Liver (tissue), 9 donors: Measurements from ENCODE around the gene GNLY. TPM values are rescaled to one million over a fixed set of nuclear protein-coding genes. Genes with fewer than 3 reads are reported as not detected.
A peak's percentile ranks its signal among the peaks of the same experiment; 100 is the strongest.

Source experiments
- DNase-seq: peaks from one replicate; pipeline ENCODE4 v3.0.0-alpha.2; 2017; ENCODE audit warnings: low spot score
- H3K27ac ChIP-seq, 2 donors: one replicate each; pipeline ENCODE4 v1.7.0; 2013; ENCODE audit warnings: inconsistent platforms in 2 of 2, low read length in 2 of 2, control low read depth in 1 of 2, low read depth in 1 of 2, mild to moderate bottlenecking in 1 of 2
- H3K27me3 ChIP-seq, 4 donors: one replicate each; pipeline versions ENCODE4 v1.6.1 to v1.7.0; 2013; ENCODE audit warnings: low read length in 3 of 4, inconsistent platforms in 1 of 4, mild to moderate bottlenecking in 1 of 4, moderate library complexity in 1 of 4; ENCODE audit not compliant: control insufficient read depth in 4 of 4, insufficient read depth in 4 of 4
- H3K36me3 ChIP-seq, 4 donors: one replicate each; pipeline versions ENCODE4 v1.6.1 to v1.7.0; 2013; ENCODE audit warnings: low read length in 3 of 4, mild to moderate bottlenecking in 3 of 4, low read depth in 1 of 4, moderate library complexity in 1 of 4; ENCODE audit not compliant: control insufficient read depth in 4 of 4, insufficient read depth in 3 of 4
- H3K4me1 ChIP-seq, 4 donors: one replicate each; pipeline versions ENCODE4 v1.6.1 to v1.7.0; 2013; ENCODE audit warnings: low read length in 3 of 4, mild to moderate bottlenecking in 3 of 4, moderate library complexity in 1 of 4; ENCODE audit not compliant: control insufficient read depth in 4 of 4, insufficient read depth in 4 of 4
- H3K4me3 ChIP-seq, 3 donors: one replicate each; pipeline versions ENCODE4 v1.6.1 to v1.7.0; 2013; ENCODE audit warnings: low read length in 3 of 3, control low read depth in 1 of 3, low read depth in 1 of 3, mild to moderate bottlenecking in 1 of 3
- H3K9ac ChIP-seq, 2 donors: one replicate each; pipeline ENCODE4 v1.7.0; 2013; ENCODE audit warnings: low read length in 2 of 2, mild to moderate bottlenecking in 2 of 2, moderate library complexity in 2 of 2, control low read depth in 1 of 2, low read depth in 1 of 2
- H3K9me3 ChIP-seq, 4 donors: one replicate each; pipeline versions ENCODE4 v1.6.1 to v1.7.0; 2013; ENCODE audit warnings: low read length in 3 of 4; ENCODE audit not compliant: control insufficient read depth in 4 of 4
- ATF3 ChIP-seq: IDR thresholded peaks from 2 replicates; pipeline ENCODE4 v1.6.1; 2016; ENCODE audit warnings: antibody characterized with exemption
- CTCF ChIP-seq: fragments of 150-350 bp; IDR thresholded peaks from 2 replicates; pipeline ENCODE4 v1.5.1; 2017; ENCODE audit warnings: improper control_type of control experiment, low read depth, low read length; ENCODE audit not compliant: missing input control
- EGR1 ChIP-seq, 2 donors: IDR thresholded peaks; 2 replicates each; pipeline ENCODE4 v1.6.1; 2016 to 2018; ENCODE audit warnings: antibody characterized with exemption in 2 of 2, low read depth in 2 of 2
- FOXA1 ChIP-seq: IDR thresholded peaks from 2 replicates; pipeline ENCODE4 v1.6.1; 2016; ENCODE audit warnings: antibody characterized with exemption
- FOXA2 ChIP-seq: IDR thresholded peaks from 2 replicates; pipeline ENCODE4 v1.6.1; 2016; ENCODE audit warnings: antibody characterized with exemption
- GABPA ChIP-seq, 2 donors: IDR thresholded peaks in 1 of 2; conservative IDR thresholded peaks in 1 of 2; 2 replicates each; pipeline ENCODE4 v1.6.1; 2016; ENCODE audit warnings: antibody characterized with exemption in 2 of 2, mild to moderate bottlenecking in 1 of 2, moderate library complexity in 1 of 2
- HNF4A ChIP-seq, 2 donors: conservative IDR thresholded peaks; 2 replicates each; pipeline ENCODE4 v1.6.1; 2016; ENCODE audit warnings: antibody characterized with exemption in 2 of 2, mild to moderate bottlenecking in 2 of 2
- HNF4G ChIP-seq: IDR thresholded peaks from 2 replicates; pipeline ENCODE4 v1.6.1; 2016; ENCODE audit warnings: antibody characterized with exemption
- JUND ChIP-seq, 2 donors: IDR thresholded peaks; 2 replicates each; pipeline ENCODE4 v1.6.1; 2016; ENCODE audit warnings: antibody characterized with exemption in 2 of 2
- MAX ChIP-seq: IDR thresholded peaks from 2 replicates; pipeline ENCODE4 v1.6.1; 2016; ENCODE audit warnings: antibody characterized with exemption
- NR2F2 ChIP-seq: IDR thresholded peaks from 2 replicates; pipeline ENCODE4 v1.6.1; 2016; ENCODE audit warnings: antibody characterized with exemption
- RAD21 ChIP-seq, 2 donors: IDR thresholded peaks; 2 replicates each; pipeline ENCODE4 v1.6.1; 2016; ENCODE audit warnings: antibody characterized with exemption in 2 of 2, mild to moderate bottlenecking in 2 of 2
- REST ChIP-seq: IDR thresholded peaks from 2 replicates; pipeline ENCODE4 v1.6.1; 2016; ENCODE audit warnings: antibody characterized with exemption, mild to moderate bottlenecking
- RXRA ChIP-seq, 2 donors: IDR thresholded peaks; 2 replicates each; pipeline ENCODE4 v1.6.1; 2017 to 2018; ENCODE audit warnings: antibody characterized with exemption in 2 of 2, mild to moderate bottlenecking in 1 of 2
- SP1 ChIP-seq: IDR thresholded peaks from 2 replicates; pipeline ENCODE4 v1.6.1; 2018; ENCODE audit warnings: antibody characterized with exemption, mild to moderate bottlenecking
- TAF1 ChIP-seq: conservative IDR thresholded peaks from 2 replicates; pipeline ENCODE4 v1.6.1; 2016; ENCODE audit warnings: antibody characterized with exemption, mild to moderate bottlenecking
- YY1 ChIP-seq: IDR thresholded peaks from 2 replicates; pipeline ENCODE4 v1.6.1; 2016; ENCODE audit warnings: antibody characterized with exemption, mild to moderate bottlenecking
- ZBTB33 ChIP-seq: IDR thresholded peaks from 2 replicates; pipeline ENCODE4 v1.6.1; 2016; ENCODE audit warnings: antibody characterized with exemption
- WGBS: extraction: QIAGEN DNeasy Blood & Tissue Kit; methylation state at CpG from one replicate; pipeline ENCODE4 v1.1.7; 2013; 5-methylcytosine and 5-hydroxymethylcytosine counted together
- polyA plus RNA-seq, 2 donors: library from polyadenylated mRNA; stranded (reverse) in 1 of 2; unstranded in 1 of 2; fragments of 200-250 nt in 1 of 2; fragments of >200 nt in 1 of 2; fragmentation: Nextera tagmentation in 1 of 2; extraction: Ambion mirVana in 1 of 2; gene quantifications; one replicate each; pipeline versions ENCODE4 v1.2.1 to v1.2.3, GENCODE V29; 2013 to 2015
- total RNA-seq, 2 donors: library from RNA; depleted of rRNA; stranded (reverse); fragments of >200 nt; gene quantifications; one replicate each; pipeline ENCODE4 v1.2.3, GENCODE V29; 2014
- donor health status: healthy.
- donor health status: healthy.
- donor health status: healthy.
- donor health status: healthy.
- donor health status: healthy.

GNLY gene
- total and polyA plus RNA-seq, 4 donors, result 0.75 to 4.8 (median 1.3) TPM; not detected in 1

- H3K36me3 ChIP-seq, result no peaks in the 10 kb centered on the region
- H3K27me3 ChIP-seq, result no peaks in the 10 kb centered on the region
- H3K4me1 ChIP-seq, result peaks cover 20 to 44% (median 35%) of the 10 kb centered on the region in 4 donors
- H3K9ac ChIP-seq, result peak overlapping the region; percentile 39 to 97
- whole genome bisulfite sequencing, result 17% methylated on average over 19 of the region's 19 CpGs
- H3K9me3 ChIP-seq, result no peaks in the 10 kb centered on the region
- H3K27ac ChIP-seq, result peak overlapping the region; percentile 75 to 88
- peak; percentile 11 for TF ChIP-seq REST
- peak; percentile 90 for TF ChIP-seq NR2F2
- no peak for TF ChIP-seq TAF1
- peak; percentile 22 for TF ChIP-seq FOXA1
- TF ChIP-seq ATF3, result no peak
- TF ChIP-seq JUND (IDR thresholded peaks at IDR 0.05), result peak; percentile 57 to 73
- TF ChIP-seq RAD21 (IDR thresholded peaks at IDR 0.05), result no peak
- peak; percentile 65 for TF ChIP-seq YY1
- peak in 1 of 2 donors; percentile 68 for TF ChIP-seq EGR1 (IDR thresholded peaks at IDR 0.05; ENCODE audit: low read depth in 2 of 2)
- no peak for TF ChIP-seq HNF4G
- TF ChIP-seq FOXA2, result peak; percentile 51
- peak; percentile 87 for TF ChIP-seq SP1
- TF ChIP-seq CTCF, result no peak
- TF ChIP-seq HNF4A (conservative IDR thresholded peaks at IDR 0.05), result peak; percentile 73 to 83
- peak; percentile 93 to 96 for TF ChIP-seq RXRA (IDR thresholded peaks at IDR 0.05)
- no peak for TF ChIP-seq GABPA (IDR thresholded peaks at IDR 0.05 in 1 of 2, conservative IDR thresholded peaks at IDR 0.05 in 1 of 2)
- peak; percentile 63 for TF ChIP-seq MAX
- no peak for TF ChIP-seq ZBTB33
- no peak overlapping the region for H3K4me3 ChIP-seq
- DNase-seq, result no peak
Observed at GRCh38 chr2:85741833-85742455, 47.8 kb downstream of the GNLY start.
